GM21528 (cell line): ENCODE measurements around the gene CCDC127.
"Not testable (repeated sequence)": the region's sequence is repeated elsewhere in the genome, so short reads cannot be mapped to it uniquely, and the experiment has no call there.

Experiments used
- ATAC-seq: cut with Tn5 transposase; IDR thresholded peaks from one replicate; pipeline ENCODE4 v1.9.1; 2021; ENCODE audit warnings: mild to moderate bottlenecking, moderate library complexity; ENCODE audit not compliant: unreplicated experiment, low FRiP score

Gene CCDC127, protein sequence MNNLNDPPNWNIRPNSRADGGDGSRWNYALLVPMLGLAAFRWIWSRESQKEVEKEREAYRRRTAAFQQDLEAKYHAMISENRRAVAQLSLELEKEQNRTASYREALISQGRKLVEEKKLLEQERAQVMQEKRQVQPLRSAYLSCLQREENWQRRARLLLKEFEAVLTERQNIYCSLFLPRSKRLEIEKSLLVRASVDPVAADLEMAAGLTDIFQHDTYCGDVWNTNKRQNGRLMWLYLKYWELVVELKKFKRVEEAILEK

DNA sequence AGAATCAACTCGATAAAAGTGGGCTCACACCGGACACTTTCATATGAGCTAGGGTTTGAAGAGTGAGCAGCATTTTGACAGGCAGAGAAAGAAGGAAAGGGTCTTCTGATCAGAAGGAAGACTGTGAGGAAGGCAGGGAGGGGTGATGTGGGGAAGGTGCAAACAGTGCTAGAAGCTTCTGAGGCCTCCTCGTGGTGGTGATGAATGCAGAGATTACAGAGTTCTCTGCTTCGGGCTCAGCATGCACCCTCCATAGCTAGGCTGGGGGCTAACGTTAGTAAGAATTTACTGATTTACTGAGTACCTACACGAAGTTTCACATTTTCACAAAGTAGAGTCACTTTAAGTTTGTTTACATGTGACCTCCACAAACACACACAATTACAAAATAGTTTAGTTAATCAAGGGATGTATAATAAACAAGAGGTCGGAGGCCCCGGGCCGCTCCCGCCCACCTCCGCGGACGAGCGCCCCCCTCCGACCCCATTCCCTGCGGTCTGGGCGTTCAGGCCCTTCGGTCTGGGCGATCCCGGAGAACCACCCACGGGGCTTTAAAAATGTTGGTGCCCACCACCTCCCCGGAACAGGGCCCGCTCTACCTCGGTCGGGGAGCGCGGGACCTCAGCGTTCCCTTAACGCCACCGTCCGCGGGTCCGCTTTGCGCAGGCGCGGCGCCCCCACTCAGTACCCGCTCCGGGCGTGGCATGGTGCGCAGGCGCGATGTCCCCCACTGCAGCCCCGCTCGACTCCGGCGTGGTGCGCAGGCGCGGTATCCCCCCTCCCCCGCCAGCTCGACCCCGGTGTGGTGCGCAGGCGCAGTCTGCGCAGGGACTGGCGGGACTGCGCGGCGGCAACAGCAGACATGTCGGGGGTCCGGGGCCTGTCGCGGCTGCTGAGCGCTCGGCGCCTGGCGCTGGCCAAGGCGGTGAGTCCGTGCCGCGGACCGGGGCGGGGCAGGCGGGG, at the start of gene CCDC127, which contains the start of gene SDHA:
Gene CCDC127 (minus strand): TSS at position 660 of the 963 bp plus-strand sequence. CDS start 1,304 bp downstream, outside the sequence.
Gene SDHA (plus strand): TSS at position 827 of the 963 bp plus-strand sequence. CDS start 36 bp downstream, at position 863.
- ATAC-seq, result peak; percentile 71

DNA sequence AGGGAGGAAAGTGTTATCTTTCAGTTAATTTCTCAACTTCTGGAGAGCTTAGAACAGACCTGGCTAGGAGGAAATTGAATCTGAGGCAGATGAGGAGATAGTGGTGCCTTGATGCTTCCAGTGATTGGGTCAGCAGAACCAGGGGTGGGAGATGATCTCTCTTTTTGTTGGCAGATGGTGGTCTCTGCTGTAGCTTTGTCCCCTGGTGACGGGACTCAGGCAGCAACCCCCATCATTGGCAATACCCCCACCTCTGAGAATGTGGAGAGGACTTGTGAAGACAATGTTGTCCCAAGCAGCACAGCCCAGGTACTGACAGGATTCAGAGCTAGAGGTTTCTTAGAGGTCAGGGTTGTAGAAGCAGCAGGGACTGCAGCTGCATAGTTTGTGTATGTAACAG, 49.8 kb upstream of the CCDC127 start:
- ATAC-seq, result no peak

DNA sequence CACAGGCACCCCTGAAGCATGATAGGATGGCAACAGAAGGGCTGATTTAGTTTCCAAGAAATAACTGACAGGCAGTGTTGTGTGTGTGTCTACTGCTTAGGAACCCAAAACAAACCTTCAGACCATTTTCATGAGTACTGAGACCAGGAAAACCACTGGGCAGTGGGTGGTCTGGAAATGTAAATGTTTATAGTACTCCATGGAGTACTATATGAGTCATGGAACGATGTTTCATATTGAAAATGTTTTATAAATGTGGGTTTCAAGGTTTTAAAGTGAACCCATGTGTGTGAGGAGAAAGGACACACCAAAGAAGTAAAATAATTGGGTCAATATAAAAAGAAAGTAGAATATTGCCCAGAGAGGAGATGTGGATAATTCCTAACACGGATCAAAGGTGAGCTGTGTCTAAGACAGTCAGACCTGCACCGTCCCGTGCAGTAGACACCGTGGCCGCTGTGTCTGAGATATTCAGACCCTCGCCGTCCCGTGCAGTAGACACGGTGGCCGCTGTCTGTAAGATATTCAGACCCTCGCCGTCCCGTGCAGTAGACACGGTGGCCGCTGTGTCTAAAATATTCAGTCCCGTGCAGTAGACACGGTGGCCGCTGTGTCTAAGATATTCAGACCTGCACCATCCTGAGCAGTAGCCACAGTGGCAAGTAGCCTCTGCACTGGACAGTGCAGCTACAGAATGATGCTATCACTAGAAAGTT, 48.5 kb upstream of the CCDC127 start:
- not testable (repeated sequence) for ATAC-seq

DNA sequence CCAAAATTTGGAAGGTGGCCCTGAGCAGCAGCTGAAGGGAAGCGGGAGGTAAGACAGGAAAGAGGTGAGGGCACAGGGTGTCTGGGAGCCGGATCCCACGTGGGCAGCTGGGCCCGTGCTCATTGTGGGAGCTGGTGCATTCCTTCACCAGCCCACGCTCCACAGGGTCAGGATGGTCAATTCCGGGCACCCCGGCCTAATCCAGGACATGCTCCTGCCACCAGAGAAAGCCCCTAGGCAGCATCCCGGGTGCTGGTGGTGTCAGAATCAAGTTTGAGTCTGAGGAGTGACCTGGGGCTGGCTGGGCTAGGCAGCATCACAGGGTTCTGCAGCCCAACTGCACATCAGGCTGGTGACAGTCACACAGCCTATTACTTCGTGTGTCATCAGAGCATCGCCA, 46.4 kb upstream of the CCDC127 start:
- ATAC-seq, result no peak

DNA sequence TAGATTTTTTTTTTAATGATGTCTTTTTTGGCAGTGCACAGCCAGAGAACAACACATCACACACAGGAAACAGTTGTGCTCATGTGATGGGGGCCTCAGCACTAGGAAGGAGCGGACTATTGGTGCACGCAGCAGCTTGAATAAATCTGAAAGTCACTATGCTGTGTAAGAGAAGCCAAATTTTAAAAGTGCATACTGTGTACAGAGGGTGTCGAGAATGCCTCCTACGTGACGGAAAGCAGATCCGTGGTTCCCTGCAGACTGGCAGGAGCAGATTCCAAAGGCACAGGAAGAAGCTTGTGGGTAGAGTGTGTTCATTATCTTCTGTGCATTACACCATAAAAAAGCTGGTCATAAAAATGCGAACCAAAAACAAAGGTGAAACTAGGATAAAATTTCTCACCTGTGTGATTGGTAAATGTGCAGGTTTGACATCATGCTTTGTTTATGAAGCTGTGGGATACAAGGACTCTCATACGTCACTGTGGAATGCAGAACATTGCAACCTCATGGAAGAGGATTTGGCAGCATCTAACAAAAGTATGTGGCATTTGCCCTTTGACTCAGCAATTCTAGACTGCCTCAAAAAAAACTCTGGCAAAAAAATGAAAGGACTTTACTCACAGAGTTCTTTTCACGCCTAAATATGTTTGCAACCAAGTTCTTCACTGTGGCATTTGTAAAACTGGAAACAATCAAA, 45.5 kb upstream of the CCDC127 start:
- ATAC-seq, result not testable (repeated sequence)

DNA sequence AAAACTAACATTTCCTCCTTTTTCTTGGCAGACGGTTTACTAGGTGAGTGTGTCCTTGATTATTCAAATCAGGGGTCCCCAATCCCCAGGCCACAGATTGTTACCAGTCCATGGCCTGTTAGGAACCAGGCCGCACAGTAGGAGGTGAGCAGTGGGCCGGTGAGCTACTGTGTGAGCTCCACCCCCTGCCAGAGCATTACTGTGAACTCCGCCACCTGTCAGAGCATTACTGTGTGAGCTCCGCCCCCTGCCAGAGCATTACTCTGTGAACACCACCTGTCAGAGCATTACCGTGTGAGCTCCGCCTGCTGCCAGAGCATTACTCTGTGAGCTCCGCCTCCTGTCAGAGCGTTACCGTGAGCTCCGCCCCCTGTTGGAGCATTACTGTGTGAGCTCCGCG, 39.2 kb upstream of the CCDC127 start:
- ATAC-seq, result no peak

DNA sequence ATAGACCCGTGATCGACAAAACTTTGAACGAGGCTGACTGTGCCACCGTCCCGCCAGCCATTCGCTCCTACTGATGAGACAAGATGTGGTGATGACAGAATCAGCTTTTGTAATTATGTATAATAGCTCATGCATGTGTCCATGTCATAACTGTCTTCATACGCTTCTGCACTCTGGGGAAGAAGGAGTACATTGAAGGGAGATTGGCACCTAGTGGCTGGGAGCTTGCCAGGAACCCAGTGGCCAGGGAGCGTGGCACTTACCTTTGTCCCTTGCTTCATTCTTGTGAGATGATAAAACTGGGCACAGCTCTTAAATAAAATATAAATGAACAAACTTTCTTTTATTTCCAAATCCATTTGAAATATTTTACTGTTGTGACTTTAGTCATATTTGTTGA, 38.4 kb upstream of the CCDC127 start:
- ATAC-seq, result not testable (repeated sequence)

DNA sequence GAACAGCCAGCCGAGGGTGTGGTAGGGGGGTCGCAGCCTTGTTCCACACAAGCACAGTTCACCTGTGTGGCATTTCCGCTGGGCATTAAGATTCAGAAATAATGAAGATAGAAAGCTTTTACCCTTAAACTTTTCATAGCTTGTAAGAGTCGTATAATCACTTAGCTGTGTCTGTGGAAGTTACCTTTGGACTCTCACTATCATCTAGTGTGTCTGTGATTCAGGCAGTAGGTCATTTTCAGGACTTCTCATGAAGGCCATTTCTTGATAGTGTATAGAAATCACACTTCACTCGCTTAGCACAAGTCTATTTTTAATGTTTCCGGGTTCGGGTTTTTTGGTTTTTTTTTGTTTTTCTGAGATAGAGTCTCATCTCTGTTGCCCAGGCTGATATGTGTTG, 37.2 kb upstream of the CCDC127 start:
- not testable (repeated sequence) for ATAC-seq

DNA sequence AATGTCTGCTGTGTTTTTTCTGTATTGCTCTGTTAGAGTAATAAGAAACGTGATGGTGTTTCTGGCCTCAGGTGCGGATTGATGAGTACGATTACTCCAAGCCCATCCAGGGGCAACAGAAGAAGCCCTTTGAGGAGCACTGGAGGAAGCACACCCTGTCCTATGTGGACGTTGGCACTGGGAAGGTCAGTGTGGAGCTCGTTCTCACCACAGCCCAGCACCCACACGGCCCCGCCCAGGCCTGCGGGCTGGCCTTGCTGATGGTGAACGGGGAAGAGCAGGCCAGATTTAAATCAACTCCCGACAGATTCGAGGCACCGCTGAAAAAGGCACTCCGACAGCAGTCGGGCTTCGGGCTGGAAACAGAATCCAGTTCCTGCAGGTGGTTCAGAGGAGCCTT, 36.4 kb upstream of the CCDC127 start:
- not testable (repeated sequence) for ATAC-seq

DNA sequence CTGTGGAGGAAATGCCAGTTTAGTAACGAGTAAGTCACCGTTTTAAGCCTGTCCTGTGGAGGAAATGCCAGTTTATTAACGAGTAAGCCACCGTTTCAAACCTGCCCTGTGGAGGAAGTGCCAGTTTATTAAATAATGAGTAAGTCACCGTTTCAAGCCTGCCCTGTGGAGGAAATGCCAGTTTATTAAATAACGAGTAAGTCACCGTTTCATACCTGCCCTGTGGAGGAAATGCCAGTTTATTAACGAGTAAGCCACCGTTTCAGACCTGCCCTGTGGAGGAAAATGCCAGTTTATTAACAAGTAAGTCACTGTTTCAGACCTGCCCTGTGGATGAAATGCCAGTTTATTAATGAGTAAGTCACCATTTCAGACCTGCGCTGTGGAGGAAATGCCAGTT, 34.6 kb upstream of the CCDC127 start:
- no peak for ATAC-seq

DNA sequence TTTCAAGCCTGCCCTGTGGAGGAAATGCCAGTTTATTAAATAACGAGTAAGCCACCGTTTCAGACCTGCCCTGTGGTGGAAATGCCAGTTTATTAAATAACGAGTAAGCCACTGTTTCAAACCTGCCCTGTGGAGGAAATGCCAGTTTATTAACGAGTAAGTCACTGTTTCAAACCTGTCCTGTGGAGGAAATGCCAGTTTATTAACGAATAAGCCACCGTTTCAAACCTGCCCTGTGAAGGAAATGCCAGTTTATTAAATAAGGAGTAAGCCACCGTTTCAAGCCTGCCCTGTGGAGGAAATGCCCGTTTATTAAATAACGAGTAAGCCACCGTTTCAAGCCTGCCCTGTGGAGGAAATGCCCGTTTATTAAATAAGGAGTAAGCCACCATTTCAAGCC, 34.0 kb upstream of the CCDC127 start:
- ATAC-seq, result not testable (repeated sequence)

DNA sequence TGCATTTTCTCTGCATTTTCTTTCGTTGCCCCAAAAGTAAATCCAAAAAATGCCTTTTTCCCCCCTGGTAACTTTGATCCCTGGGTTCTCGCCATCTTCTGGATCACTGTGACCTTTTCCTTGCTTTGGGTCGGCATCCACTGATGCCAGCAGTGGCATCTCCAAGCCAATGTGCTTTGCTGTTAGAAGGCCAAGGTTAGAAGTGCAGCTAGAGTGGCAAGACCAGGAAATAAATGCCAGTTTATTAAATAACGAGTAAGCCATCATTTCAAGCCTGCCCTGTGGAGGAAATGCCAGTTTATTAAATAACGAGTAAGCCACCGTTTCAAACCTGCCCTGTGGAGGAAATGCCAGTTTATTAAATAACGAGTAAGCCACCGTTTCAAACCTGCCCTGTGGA, 33.6 kb upstream of the CCDC127 start:
- not testable (repeated sequence) for ATAC-seq

DNA sequence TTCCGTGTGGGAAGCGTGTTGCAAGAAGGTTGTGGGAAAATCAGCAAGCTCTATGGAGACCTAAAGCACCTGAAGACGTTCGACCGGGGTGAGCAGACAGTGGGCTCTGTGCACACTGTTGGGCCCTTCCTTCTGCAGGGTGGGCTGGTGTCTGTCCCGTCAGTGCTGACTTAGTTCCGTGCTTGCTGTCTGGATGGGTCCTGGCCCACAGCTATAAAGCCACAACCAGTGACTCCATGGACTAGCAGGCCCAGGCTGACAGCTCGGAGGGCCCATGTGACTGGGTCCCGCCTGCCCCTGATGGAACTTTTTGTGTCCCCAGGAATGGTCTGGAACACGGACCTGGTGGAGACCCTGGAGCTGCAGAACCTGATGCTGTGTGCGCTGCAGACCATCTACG, 33.1 kb upstream of the CCDC127 start:
- ATAC-seq, result not testable (repeated sequence)

DNA sequence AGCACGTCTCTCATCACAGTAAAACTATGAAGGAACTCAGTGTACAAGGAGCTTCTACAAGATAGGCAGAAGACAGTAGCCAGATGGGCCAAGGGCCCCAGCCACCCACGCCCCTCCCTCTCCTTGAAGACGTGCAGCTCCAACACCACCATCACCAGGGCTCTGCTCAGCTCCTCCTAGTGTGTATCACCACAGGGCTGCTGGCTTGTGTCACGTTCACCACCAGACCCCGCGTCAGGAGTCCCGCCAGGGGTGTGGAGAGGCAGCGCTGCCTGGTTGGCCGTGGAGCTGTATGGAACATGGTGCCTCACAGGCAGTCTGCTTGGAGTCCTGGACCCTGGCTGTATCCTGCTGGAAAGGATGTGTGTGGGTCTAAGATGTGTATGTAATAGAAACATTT, 32.4 kb upstream of the CCDC127 start:
- ATAC-seq, result not testable (repeated sequence)

DNA sequence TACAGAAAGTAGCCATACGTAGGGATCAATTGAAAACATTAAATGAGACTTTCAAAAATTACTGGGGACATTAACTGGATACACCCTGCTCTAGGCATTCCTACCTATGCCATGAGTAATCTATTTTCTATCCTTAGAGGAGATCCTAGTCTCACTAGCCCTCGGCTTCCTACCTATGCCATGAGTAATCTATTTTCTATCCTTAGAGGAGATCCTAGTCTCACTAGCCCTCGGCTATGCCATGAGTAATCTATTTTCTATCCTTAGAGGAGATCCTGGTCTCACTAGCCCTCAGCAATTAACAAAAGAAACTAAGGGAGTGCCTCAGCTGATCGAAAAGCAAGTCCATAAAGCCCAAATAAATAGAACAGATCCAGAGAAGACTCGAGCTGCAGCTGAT, 27.8 kb upstream of the CCDC127 start:
- ATAC-seq, result not testable (repeated sequence)

DNA sequence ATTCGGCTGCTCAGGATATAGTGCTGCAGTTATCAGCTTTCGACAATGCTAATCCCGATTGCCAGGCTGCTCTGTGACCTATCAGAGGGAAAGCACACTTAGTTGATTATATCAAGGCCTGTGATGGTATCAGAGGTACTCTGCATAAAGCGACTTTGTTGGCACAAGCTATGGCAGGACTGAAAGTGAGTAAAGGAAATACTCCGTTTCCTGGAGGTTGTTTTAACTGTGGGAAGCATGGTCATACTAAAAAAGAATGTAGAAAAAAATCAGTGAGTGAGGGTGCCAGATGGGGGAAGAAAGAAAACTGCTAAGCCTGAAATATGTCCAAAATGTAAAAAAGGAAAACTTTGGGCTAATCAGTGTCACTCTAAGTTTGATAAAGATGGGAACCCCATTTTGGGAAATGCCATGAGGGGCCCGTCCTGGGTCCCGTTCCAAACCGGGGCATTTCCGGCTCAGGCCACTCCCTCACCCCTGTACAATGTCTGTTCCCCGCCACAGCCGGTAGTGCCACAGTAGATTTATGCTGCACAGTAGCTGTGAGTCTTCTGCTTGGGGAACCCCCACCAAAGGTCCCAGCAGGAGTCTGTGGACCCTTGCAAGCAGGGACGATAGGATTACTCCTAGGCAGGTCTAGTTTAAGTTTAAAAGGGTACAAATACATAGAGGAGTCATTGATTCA, 25.9 kb upstream of the CCDC127 start:
- not testable (repeated sequence) for ATAC-seq

DNA sequence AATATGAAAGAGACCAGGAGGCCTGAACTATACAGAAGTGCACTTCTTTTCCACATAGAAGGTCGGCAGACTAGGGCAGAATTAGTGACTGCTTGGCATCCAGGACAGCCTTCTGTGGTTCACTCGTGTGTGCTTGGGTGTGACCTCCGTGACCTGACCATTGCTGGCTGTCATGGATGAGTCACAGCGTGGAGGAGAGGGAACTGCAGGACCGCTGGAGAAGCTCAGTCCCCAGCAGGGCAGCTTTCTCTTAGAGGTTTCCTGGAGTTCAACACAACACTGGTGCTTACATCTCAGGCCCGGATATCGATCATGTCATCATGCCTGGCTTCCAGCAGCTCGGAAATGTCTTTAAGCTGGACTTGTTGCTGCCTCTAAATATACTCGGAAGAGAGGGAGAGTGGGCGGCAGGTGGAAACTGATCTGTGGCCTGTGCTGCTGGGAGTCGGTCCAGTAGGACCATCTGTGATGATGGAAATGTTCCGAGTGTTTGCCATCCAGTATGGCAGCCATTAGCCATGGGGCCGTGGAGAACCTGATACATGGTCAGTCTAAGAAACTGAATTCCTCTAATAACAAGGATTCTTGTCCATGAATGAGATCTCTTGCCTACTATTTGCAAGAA, 23.2 kb upstream of the CCDC127 start:
- not testable (repeated sequence) for ATAC-seq

DNA sequence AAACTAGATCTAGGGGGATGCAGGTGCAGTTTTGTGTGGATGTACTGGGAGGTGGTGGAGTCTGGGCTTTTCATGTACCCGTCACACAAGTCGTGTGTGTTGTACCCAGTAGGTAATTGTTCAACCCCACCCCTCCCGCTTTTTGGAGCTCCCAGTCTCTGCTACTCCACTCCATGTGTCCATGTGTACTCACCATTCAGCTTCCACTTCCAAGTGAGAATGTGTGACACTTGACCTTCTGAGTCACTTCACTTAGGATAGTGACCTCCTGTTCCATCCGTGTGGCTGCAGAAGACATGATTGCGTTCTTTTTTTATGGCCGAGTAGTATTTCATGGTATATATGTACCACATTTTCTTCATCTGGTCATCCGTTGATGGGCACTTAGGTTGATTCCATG, 22.6 kb upstream of the CCDC127 start:
- ATAC-seq, result not testable (repeated sequence)

DNA sequence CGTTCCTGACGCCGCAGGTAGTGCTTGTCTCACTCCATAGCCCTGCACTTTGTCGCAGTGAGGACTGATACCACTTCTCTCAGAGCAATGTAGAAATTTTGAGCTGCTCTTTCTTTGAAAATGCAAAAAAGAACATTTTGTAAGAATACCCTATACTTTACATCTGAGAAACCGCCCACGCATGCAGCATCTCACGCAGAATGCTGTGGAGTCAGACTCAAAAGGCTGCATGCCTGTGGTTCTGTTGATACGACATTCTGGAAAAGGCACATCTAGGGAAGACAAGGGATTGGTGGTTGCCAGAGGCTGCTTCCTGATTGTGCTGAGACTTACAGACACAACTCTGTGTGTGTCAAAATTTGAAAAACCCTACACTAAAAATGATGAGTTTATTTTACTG, 20.0 kb upstream of the CCDC127 start:
- not testable (repeated sequence) for ATAC-seq
